Mesenteric fat pad (tissue), 1 donor: Measurements from ENCODE around the gene STING1. TPM values are rescaled to one million over a fixed set of nuclear protein-coding genes. Genes with fewer than 3 reads are reported as not detected.
"Not testable (repeated sequence)": the region's sequence is repeated elsewhere in the genome, so short reads cannot be mapped to it uniquely, and the experiment has no call there.

Experiments used
- DNase-seq: peaks from one replicate; pipeline ENCODE4 v3.0.0-alpha.2; 2020; ENCODE audit warnings: low spot score
- total RNA-seq: library from RNA; stranded (reverse); fragmentation: NEBNext Ultra II Directional; extraction: Animal tissue kit (Norgen Biotek cat#: 25700); gene quantifications from one replicate; pipeline ENCODE4 v1.2.1, GENCODE V29; 2021
- donor health status: DM: yes; HTN: yes; CAD: no.

Gene STING1
- total RNA-seq, 1 donor from 2014 or later = 52.5 TPM

GRCh38 chr5:139503036-139503817 lies 20.7 kb upstream of the STING1 start:
- DNase-seq = not testable (repeated sequence)

- no peak for DNase-seq
Measured at GRCh38 chr5:139501381-139501780, 18.8 kb upstream of the STING1 start.

- DNase-seq = no peak
Measured at GRCh38 chr5:139495638-139496435, 13.3 kb upstream of the STING1 start.

- no peak for DNase-seq
Measured at GRCh38 chr5:139494832-139495231, 12.3 kb upstream of the STING1 start.

- no peak for DNase-seq
Measured at GRCh38 chr5:139494256-139494655, 11.7 kb upstream of the STING1 start.

- no peak for DNase-seq
Measured at GRCh38 chr5:139492700-139493192, 10.2 kb upstream of the STING1 start.

- DNase-seq = no peak
Measured at GRCh38 chr5:139488260-139488659, 5.7 kb upstream of the STING1 start.

GRCh38 chr5:139486201-139486600 lies 3.6 kb upstream of the STING1 start:
- DNase-seq = no peak

GRCh38 chr5:139482890-139483208 lies 291 bp upstream of the STING1 start:
- DNase-seq = not testable (repeated sequence)

- DNase-seq = no peak
Measured at GRCh38 chr5:139481580-139482049, 943 bp downstream of the STING1 start.

- DNase-seq = no peak
Measured at GRCh38 chr5:139481122-139481533, 1.4 kb downstream of the STING1 start.

- DNase-seq = not testable (repeated sequence)
Measured at GRCh38 chr5:139479729-139480128, 2.8 kb downstream of the STING1 start.

- not testable (repeated sequence) for DNase-seq
Measured at GRCh38 chr5:139478657-139479423, 3.7 kb downstream of the STING1 start.

- no peak for DNase-seq
Measured at GRCh38 chr5:139475865-139476617, 6.5 kb downstream of the STING1 start.

GRCh38 chr5:139474890-139475791 lies 7.4 kb downstream of the STING1 start:
- DNase-seq = no peak

- no peak for DNase-seq
Measured at GRCh38 chr5:139473565-139473964, 9.0 kb downstream of the STING1 start.

- no peak for DNase-seq
Measured at GRCh38 chr5:139473105-139473504, 9.5 kb downstream of the STING1 start.

GRCh38 chr5:139472386-139473030 lies 10.1 kb downstream of the STING1 start:
- no peak for DNase-seq

- DNase-seq = no peak
Measured at GRCh38 chr5:139470821-139471300, 11.7 kb downstream of the STING1 start, which contains the start of gene SMIM33. Gene SMIM33 (plus strand): TSS chr5:139471004. CDS start chr5:139471122, 118 bp downstream.
